Measurements from ENCODE around the gene CORO2A.
"Not testable (repeated sequence)": the region's sequence is repeated elsewhere in the genome, so short reads cannot be mapped to it uniquely, and the experiment has no call there.

The CORO2A gene

DNA sequence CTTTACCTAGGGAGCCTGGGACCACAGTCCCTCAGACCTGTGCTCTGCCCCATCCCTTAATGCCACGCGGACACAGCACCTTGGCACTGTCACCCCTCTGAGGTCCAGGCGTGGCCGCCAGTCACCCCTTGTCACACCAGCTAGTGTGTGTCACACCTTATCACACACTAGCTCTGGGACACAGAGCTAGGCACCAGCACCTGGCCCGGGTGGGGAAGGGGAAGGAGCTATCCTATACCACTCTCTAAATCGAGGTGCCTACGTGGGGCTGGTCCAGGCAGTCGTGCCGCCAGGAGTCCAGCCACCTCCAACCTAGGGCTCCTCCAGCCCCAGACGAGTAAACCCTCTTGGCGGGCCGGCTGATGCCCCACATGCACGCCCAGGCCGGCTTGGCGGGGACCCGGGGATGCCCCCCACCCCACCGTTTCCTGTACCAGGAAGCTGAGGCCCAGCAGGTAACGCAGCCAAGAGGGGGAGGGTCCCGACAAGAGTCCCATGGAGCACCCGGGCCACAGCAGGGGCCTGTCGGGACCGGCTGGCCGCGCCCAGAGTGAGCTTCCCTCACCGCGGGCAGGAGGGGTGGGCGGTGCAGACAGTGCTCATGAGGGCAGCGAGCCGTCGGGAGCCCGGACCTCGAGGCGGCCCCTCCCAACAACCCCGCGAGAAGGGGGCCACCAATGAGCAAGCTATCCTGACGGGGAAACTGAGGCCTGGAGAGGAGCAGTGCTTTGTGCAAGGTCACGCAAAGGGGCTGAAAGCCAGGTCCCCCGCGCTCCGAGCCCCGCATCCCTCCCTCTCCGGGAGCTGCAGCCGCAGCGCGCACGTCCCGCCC lies 550 bp downstream of the CORO2A start:
- DNase-seq (ENCODE audit: low spot score) = no peak

- DNase-seq (ENCODE audit: low spot score) = no peak
These were observed 1.2 kb downstream of the CORO2A start for GRCh38 chr9:98191181-98191608.

GRCh38 chr9:98190757-98191105 lies 1.7 kb downstream of the CORO2A start:
- DNase-seq (ENCODE audit: low spot score) = no peak

DNA sequence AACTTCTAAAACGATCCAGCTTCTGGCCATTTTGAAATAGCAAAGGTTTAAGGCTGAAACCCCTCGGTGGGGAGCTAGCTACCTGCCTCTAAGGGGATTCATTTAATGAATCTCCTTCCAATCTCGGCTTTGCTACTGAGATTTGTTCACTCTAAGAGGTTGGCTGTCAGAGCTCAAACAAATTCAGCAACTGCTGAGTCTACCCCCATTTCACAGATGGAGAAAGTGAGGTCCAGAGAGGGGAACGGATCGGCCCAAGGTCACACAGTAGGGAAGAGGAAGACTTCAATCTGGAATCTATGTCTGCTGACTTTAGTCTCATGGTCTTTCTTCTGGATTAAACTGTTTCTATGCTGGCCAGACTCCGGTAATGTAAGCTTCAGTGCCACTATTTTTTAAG lies 3.0 kb downstream of the CORO2A start:
- DNase-seq (ENCODE audit: low spot score) = no peak

GRCh38 chr9:98187926-98188325 lies 4.5 kb downstream of the CORO2A start:
- DNase-seq (ENCODE audit: low spot score) = no peak

DNA sequence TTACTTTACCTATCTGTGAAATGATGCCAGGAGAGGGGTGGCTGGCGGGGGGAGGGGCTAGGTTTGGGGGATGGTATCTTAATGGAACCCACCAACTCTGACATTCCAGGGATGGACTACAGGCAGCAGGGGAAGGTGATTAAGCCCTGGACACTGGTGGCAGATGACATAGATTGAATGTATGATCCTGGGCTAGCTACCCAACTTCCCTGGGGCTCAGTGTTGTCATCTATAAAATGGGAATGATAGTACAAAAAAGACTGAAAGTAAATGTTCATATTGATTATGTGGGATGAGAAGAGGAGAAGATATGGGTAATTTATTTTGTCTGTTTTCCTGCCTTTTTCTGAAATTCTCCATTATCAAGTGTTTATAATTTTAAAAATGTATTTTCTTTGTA lies 6.2 kb downstream of the CORO2A start:
- DNase-seq (ENCODE audit: low spot score) = no peak

DNA sequence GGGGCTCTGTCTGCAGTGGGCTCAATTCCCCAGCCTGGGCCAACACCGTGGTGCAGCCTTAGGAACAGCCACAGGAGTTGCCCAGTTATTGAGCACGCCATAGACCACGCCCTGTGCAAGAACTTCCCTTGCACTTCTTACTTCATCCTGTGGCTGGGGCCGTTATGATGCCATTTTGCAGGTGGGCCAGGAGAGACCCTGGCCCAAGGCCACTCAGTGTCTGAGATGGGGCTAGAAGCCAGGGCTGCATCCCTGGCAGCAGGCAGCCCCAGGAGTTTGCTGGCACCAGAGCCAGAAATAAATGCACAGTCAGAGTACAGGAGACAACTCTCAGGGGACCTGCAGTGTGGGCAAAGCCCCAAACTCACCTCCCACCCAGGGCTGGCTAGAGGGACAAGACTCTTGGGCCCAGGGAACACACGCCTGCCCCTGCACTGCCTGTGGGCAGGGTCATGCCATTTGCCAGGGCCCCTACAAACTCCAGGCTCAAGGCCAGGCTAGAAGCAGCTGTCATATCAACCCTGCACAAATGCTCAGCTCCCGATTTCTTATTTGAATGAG lies 6.7 kb downstream of the CORO2A start:
- no peak for DNase-seq (ENCODE audit: low spot score)

GRCh38 chr9:98185021-98185567 lies 7.3 kb downstream of the CORO2A start:
- no peak for DNase-seq (ENCODE audit: low spot score)

DNA sequence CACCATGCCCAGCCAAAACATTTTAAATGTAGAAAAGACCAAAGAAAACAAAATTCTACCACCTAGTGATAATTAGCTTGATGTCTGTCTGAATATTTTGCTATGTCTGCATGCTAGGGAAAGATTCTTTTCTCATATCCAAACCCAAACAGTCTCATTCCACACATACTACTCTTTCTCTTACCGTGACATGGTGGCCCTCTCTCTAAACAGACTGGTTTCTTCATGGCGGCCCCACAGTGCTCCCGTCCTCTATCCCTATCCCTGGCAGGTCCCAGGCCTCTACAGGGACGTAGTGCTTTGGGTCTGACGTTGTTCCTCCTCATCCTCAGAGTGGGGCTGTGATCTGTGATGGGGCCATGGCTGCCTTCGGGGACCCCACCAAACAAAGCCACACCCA lies 8.1 kb downstream of the CORO2A start:
- DNase-seq (ENCODE audit: low spot score) = no peak

- DNase-seq (ENCODE audit: low spot score) = no peak
These were observed 9.4 kb downstream of the CORO2A start for GRCh38 chr9:98182889-98183599.

DNA sequence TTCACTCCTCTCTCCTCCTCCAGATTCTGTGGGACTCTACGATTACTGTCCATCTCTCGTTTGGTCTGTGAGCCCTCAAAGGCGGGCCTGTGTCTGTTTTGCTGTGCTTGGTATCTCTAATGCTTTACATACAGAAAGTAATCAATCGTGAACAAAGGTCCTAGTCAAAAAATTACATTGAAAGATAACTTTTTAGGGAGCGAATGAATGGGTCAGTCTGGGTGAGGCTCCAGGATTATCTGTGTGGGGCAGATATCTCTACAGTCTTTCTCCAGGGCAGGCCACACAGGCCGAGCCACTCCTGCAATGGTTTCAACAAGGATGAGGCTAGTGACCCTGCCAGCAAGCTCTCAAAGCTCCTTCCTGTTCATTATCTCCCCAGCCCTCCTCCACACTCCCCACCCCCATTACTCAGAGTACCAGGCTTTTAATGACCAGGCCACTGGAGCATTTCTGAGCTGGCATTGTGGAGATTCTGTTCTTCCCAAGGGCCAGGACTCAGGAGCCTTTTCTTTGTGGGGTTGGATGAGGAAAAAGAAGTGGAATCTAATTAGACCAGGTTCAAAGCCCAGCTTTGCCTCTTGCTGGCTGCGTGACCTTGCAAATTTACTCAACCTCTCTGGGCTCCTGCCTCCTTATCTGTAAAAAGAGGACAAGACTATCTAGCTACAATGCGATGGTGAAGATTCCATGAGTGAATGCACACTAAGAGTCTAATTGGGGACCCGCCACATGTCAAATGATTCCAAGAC lies 10.2 kb downstream of the CORO2A start:
- no peak for DNase-seq (ENCODE audit: low spot score)

- no peak for DNase-seq (ENCODE audit: low spot score)
These were observed 10.7 kb downstream of the CORO2A start for GRCh38 chr9:98181746-98182068.

DNA sequence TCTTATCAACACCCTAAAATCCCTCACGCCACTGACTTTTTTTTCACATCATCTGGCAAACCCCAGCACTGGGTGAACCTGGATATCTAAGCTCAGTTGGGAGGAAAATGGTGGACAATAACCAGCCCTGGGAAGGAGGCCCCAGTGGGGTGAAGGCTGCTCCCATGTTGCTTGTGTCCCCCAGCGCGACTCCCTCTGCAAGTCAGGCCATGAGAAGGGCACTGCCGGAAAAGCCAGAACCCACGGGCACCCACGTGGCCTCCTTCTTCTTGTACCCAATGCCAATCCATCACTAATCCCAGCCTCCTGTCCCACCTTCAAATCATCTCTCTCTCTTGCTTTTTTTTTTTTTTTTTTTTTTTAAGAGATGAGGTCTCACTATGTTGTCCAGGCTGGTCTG lies 11.4 kb downstream of the CORO2A start:
- no peak for DNase-seq (ENCODE audit: low spot score)

- no peak for DNase-seq (ENCODE audit: low spot score)
These were observed 13.3 kb downstream of the CORO2A start for GRCh38 chr9:98178874-98179850.

- no peak for DNase-seq (ENCODE audit: low spot score)
These were observed 15.8 kb downstream of the CORO2A start for GRCh38 chr9:98176391-98177259.

DNA sequence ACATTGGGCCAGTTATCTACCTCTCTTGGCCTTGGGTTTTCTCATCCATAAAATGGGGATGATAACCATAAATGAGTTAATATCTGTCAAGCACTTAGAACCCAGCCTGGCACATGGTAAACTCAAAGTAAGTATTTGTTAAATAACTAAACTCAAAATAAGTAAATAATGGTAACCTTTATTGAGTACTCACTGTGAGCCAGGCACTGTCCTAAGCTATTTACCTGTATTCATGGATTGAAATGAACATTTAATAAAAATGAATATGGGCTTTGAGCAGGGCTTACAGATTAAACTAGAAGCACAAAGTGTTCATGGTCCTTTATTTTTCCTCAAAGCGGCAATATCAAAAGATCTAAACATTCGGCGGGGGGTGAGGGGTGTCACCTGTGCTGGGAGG lies 16.7 kb downstream of the CORO2A start:
- DNase-seq (ENCODE audit: low spot score) = no peak

DNA sequence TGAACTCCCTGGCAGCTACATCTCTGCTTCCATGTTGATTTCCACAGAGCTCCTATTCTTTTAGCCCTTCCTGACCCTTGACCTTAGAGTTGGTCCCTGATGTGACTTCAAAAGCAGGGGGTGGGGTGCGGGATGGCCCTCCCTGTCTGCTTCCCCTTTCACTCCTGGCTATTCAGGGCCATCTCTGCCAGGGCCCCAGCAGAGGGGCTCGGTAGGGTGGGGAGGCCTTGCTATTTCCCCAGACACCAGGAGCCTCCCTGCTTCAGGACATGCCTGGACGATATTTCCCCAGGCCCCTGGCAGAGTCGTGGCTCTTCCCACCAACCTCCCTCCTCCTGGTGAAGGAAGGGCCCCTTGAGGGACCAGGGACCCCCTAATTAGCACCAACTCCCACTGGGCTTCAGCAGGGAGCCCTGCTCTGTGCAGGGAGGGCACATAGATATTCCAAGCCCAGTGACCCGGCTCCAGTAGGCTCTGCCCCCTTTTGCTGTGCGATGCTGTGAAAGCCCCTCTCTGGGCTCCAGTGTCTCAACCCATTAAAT lies 17.3 kb downstream of the CORO2A start:
- DNase-seq (ENCODE audit: low spot score) = no peak

GRCh38 chr9:98174502-98174918 lies 17.9 kb downstream of the CORO2A start:
- DNase-seq (ENCODE audit: low spot score) = not testable (repeated sequence)

DNA sequence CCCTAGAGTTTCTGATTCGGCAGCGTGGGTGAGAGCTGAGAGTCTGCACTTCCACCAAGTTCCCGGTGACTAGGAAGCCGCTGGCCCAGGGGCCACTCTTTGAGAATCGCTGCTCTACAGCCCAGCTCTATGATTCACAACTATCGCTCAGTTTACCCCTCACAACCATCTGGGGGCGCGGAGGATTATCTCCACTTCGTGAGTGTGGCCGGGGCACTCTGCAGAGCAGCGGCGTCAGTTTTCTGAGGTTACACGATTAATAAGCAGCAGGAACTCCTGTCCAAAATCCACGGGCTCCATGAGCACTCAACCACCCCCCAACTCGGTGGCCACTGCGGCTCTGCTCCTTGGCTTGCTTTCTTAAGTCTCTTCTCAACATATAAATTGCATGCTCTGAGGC lies 19.3 kb downstream of the CORO2A start:
- DNase-seq (ENCODE audit: low spot score) = no peak

DNA sequence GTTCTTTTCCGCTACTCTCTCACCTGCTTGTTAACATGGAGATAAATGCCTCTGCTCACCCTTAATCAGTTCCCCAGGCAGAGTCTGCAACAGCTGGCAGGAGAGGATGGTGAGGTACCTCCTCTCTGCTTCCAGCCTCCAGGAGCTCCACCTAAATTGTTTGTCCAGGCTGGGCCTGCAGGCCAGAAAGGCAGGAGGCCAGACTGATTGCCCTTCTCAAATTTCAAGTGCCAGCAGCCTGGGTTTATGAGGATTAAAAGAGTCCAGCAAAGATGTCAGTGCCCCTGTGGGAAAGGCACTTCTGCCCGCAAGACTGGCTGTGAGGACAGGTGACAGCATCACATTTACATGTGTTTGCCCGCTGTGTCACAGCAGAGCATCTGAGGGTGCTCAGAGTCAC lies 19.8 kb downstream of the CORO2A start:
- no peak for DNase-seq (ENCODE audit: low spot score)

Data from AG08396 (cell line).